GM12878 (cell line): ENCODE data around the gene FOS. TPM values are rescaled to one million over a fixed set of nuclear protein-coding genes. Genes with fewer than 3 reads are reported as not detected.

Source experiments
- ATAC-seq: fragments of 200-7000 bp; cut with Tn5 transposase; 3 replicates; pipeline ENCODE4 v1.9.1; 2020; ENCODE audit warnings: mild to moderate bottlenecking, moderate library complexity
- BruUV-seq: library from RNA; stranded (reverse); fragments of 400-500 nt; replicated peaks from 2 replicates; lab custom pipeline; 2021; lab: Mats Ljungman, UMichigan
- CTCF ChIA-PET: fragments of 300-600 bp; sonication (Branson Sonifier 250); formaldehyde crosslinking; extraction: SDS; loops from one replicate; lab custom pipeline; 2021; ENCODE audit warnings: inconsistent platforms; lab: Yijun Ruan, JAX
- POLR2A ChIA-PET: fragments of 350-600 bp; formaldehyde crosslinking; extraction: SDS; loops from one replicate; lab custom pipeline; 2021; ENCODE audit warnings: inconsistent platforms; lab: Charles Lee
- RAD21 ChIA-PET: fragments of 300-600 bp; sonication (Branson Sonifier 250); formaldehyde crosslinking; loops from one replicate; lab custom pipeline; 2023; ENCODE audit warnings: antibody characterized with exemption; ENCODE audit not compliant: unreplicated experiment; lab: Charles Lee
- SMC1A ChIA-PET: fragments of 300-600 bp; sonication (Branson Sonifier 250); formaldehyde crosslinking; loops from one replicate; lab custom pipeline; 2023; ENCODE audit not compliant: unreplicated experiment, uncharacterized antibody; lab: Charles Lee
- DNase-seq: peaks from one replicate; pipeline ENCODE4 v3.0.0-alpha.2; 2011; ENCODE audit warnings: low read depth, low spot score
- FAIRE-seq: peaks from 3 replicates; lab custom pipeline; 2011; peaks lifted over from hg19 to GRCh38; lab: Jason Lieb, UNC
- H2AFZ ChIP-seq: 2 replicates; pipeline ENCODE4 v1.6.0; 2011; ENCODE audit warnings: low read depth, low read length, control low read depth; ENCODE audit not compliant: control insufficient read depth
- H3K27ac ChIP-seq: 2 replicates; pipeline ENCODE4 v1.5.1; 2011; ENCODE audit warnings: control low read depth; ENCODE audit not compliant: control insufficient read depth, insufficient read depth
- H3K27me3 ChIP-seq, 2 experiments: replicated peaks in 1 of 2; 2 replicates each; pipeline versions ENCODE4 v1.6.0 to v1.6.1; 2011; ENCODE audit warnings: low read length in 1 of 2; ENCODE audit not compliant: control insufficient read depth in 2 of 2, insufficient read depth in 2 of 2
- H3K36me3 ChIP-seq, 2 experiments: 2 replicates each; pipeline ENCODE4 v1.5.1; 2011; ENCODE audit warnings: low read length in 1 of 2; ENCODE audit not compliant: control insufficient read depth in 2 of 2, insufficient read depth in 2 of 2
- H3K4me1 ChIP-seq: 2 replicates; pipeline ENCODE4 v1.6.1; 2011; ENCODE audit warnings: mild to moderate bottlenecking, low read length, moderate library complexity, mixed read lengths; ENCODE audit not compliant: control insufficient read depth, insufficient read depth
- H3K4me2 ChIP-seq: 2 replicates; pipeline ENCODE4 v1.6.0; 2011; ENCODE audit warnings: control low read depth; ENCODE audit not compliant: control insufficient read depth, insufficient read depth
- H3K4me3 ChIP-seq: fragments of 200-600 bp; sonication (generic); 2 replicates; pipeline ENCODE4 v1.5.1; 2016
- H3K79me2 ChIP-seq: 2 replicates; pipeline ENCODE4 v1.6.0; 2011; ENCODE audit warnings: low read length; ENCODE audit not compliant: control insufficient read depth, insufficient read depth
- H3K9ac ChIP-seq: 2 replicates; pipeline ENCODE4 v1.8.0; 2011; ENCODE audit warnings: low read length, control low read depth, mixed read lengths; ENCODE audit not compliant: control insufficient read depth, insufficient read depth
- H3K9me3 ChIP-seq: replicated peaks from 3 replicates; pipeline ENCODE4 v1.5.1; 2011; ENCODE audit warnings: mild to moderate bottlenecking, low read length; ENCODE audit not compliant: control insufficient read depth, insufficient read depth
- H4K20me1 ChIP-seq: 2 replicates; pipeline ENCODE4 v1.6.0; 2011; ENCODE audit not compliant: control insufficient read depth, insufficient read depth
- NFYB ChIP-seq: IDR thresholded peaks from 2 replicates; pipeline ENCODE4 v1.6.1; 2011; ENCODE audit warnings: low read depth, mild to moderate bottlenecking, low read length, improper control_type of control experiment, moderate library complexity; ENCODE audit not compliant: insufficient read depth
- NR2C1 ChIP-seq: fragments of 450-650 bp; IDR thresholded peaks from 2 replicates; pipeline ENCODE4 v1.6.1; 2017; ENCODE audit warnings: antibody characterized with exemption, mild to moderate bottlenecking, moderate library complexity
- POLR2A ChIP-seq: IDR thresholded peaks from 2 replicates; pipeline ENCODE4 v1.6.1; 2011; ENCODE audit warnings: low read depth, mild to moderate bottlenecking, low read length
- RELB ChIP-seq: fragments of 450-650 bp; IDR thresholded peaks from 2 replicates; pipeline ENCODE4 v1.6.1; 2017; ENCODE audit warnings: low read depth, mild to moderate bottlenecking, moderate library complexity
- TCF7 ChIP-seq: IDR thresholded peaks from 2 replicates; pipeline ENCODE4 v1.6.1; 2014; ENCODE audit warnings: antibody characterized with exemption, borderline replicate concordance
- USF1 ChIP-seq: IDR thresholded peaks from 2 replicates; pipeline ENCODE4 v1.6.1; 2011; ENCODE audit warnings: borderline replicate concordance, low read depth, mild to moderate bottlenecking, moderate library complexity, mixed read lengths, low read length; ENCODE audit not compliant: insufficient read depth; ENCODE audit errors: extremely low read length
- WGBS: methylation state at CpG from one replicate; pipeline ENCODE4 v1.1.6; 2016; ENCODE audit warnings: low lambda C conversion rate; ENCODE audit not compliant: insufficient replicate concordance, insufficient coverage; ENCODE audit errors: missing lambda C conversion rate; 5-methylcytosine and 5-hydroxymethylcytosine counted together
- in situ Hi-C: fragments of 300-500 bp; cut with MboI; formaldehyde crosslinking; loops from 9 replicates; pipeline ENCODE4 v1.14.3; 2018; ENCODE audit warnings: mixed read lengths
- intact Hi-C: fragments of 100-400 bp; cut with micrococcal nuclease; formaldehyde crosslinking; loops from one replicate; pipeline ENCODE4 v1.14.2; 2022; ENCODE audit not compliant: unreplicated experiment
- polyA plus RNA-seq, 11 experiments: library from polyadenylated mRNA; depleted of rRNA in 4 of 11; unstranded in 6 of 11; stranded (reverse) in 5 of 11; fragments of >200 nt; fragmentation: Nextera tagmentation in 4 of 11; fragmentation: Illumina TruSeq in 1 of 11; extraction: Ambion mirVana in 4 of 11; extraction: Trizol in 1 of 11; gene quantifications; 1 replicate in 1 of 11; 2 replicates in 10 of 11; pipeline versions ENCODE4 v1.2.1 to v1.2.3, GENCODE V29; 2011 to 2016; ENCODE audit warnings: inconsistent platforms in 2 of 11, missing spikeins in 2 of 11, low read depth in 1 of 11
- total RNA-seq, 4 experiments: library from RNA; depleted of rRNA in 3 of 4; stranded (reverse); fragments of >200 nt in 3 of 4; fragmentation: Illumina TruSeq in 1 of 4; extraction: Trizol in 1 of 4; gene quantifications; 2 replicates each; pipeline versions ENCODE4 v1.2.1 to v1.2.3, GENCODE V29; 2013 to 2021
- TF ChIP-seq, protein P1 (sequence below), 3 experiments: IDR thresholded peaks in 2 of 3; conservative IDR thresholded peaks in 1 of 3; 2 replicates each; pipeline ENCODE4 v1.5.1; 2011; ENCODE audit warnings: low read depth in 3 of 3, low read length in 3 of 3, mild to moderate bottlenecking in 3 of 3, control low read depth in 2 of 3, moderate library complexity in 2 of 3, inconsistent platforms in 1 of 3, mixed read lengths in 1 of 3; ENCODE audit not compliant: control insufficient read depth in 2 of 3, insufficient read depth in 1 of 3; ENCODE audit errors: extremely low read depth in 1 of 3

FOS gene
- total and polyA plus RNA-seq, 10 of the 15 experiments (the other 5 are each of a cell fraction or from before 2014, with no cell fraction given) = 0.02 to 0.95 (median 0.38) TPM

GRCh38 chr14:75259510-75259855, 19.1 kb upstream of the FOS start:
- intact Hi-C loops (loop anchor here (2.0 kb wide), 1 partner anchor 19 kb away; the partner anchor contains the start of gene FOS), in situ Hi-C loops (loop anchor here (25.0 kb wide), 1 partner anchor 1497 kb away; a partner anchor contains a TSS)
- Histone ChIP-seq H3K79me2 (no peaks in the 10 kb centered on the region), H3K4me2 (peak overlapping the region; percentile 89), H3K4me1 (peaks cover 15% of the 10 kb centered on the region), H3K36me3 (no peaks in the 10 kb centered on the region), H3K4me3 (peak overlapping the region; percentile 64; the same call in 1 of the 2 replicates), H3K27me3 (peaks cover 0 to 4% of the 10 kb centered on the region in 2 experiments; a peak in 2 of 4 replicates), H2AFZ (peak overlapping the region; percentile 96), H3K27ac (0 out of 2 replicates have a peak overlapping the region, but pooled peaks have one; percentile 60), H3K9ac (peak overlapping the region; percentile 62), H3K9me3 (no peaks in the 10 kb centered on the region), H4K20me1 (no peaks in the 10 kb centered on the region)
- DNase-seq (no peak), FAIRE-seq (no peak), ATAC-seq (no peak; the same call in 2 of the 3 replicates)
- BruUV-seq = TSS peak; percentile 98
- CTCF ChIA-PET = interaction anchor here (0.8 to 1.4 kb wide), 6 partner anchors 12 to 78 kb away, joined by 3 to 5 read pairs (median 3); no protein-coding TSS in a partner anchor
- no peak for TF ChIP-seq NFYB
- TF ChIP-seq TCF7 = no peak
- TF ChIP-seq, protein P1, sequence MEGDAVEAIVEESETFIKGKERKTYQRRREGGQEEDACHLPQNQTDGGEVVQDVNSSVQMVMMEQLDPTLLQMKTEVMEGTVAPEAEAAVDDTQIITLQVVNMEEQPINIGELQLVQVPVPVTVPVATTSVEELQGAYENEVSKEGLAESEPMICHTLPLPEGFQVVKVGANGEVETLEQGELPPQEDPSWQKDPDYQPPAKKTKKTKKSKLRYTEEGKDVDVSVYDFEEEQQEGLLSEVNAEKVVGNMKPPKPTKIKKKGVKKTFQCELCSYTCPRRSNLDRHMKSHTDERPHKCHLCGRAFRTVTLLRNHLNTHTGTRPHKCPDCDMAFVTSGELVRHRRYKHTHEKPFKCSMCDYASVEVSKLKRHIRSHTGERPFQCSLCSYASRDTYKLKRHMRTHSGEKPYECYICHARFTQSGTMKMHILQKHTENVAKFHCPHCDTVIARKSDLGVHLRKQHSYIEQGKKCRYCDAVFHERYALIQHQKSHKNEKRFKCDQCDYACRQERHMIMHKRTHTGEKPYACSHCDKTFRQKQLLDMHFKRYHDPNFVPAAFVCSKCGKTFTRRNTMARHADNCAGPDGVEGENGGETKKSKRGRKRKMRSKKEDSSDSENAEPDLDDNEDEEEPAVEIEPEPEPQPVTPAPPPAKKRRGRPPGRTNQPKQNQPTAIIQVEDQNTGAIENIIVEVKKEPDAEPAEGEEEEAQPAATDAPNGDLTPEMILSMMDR (IDR thresholded peaks at IDR 0.05 in 2 of 3, conservative IDR thresholded peaks at IDR 0.05 in 1 of 3; ENCODE audit: control insufficient read depth in 2 of 3, extremely low read depth in 1 of 3, insufficient read depth in 1 of 3, low read depth in 3 of 3, low read length in 3 of 3) = 0 out of 6 replicates have a peak, but pooled peaks of 1 of the 3 experiments have one; percentile 7
- 0 out of 2 replicates have a peak, but pooled peaks have one; percentile 11 for TF ChIP-seq RELB
- TF ChIP-seq USF1 = no peak
- TF ChIP-seq POLR2A = no peak
- no peak for TF ChIP-seq NR2C1
- SMC1A ChIA-PET = interaction anchor here (1.2 to 1.7 kb wide), 7 partner anchors 8 to 133 kb away, joined by 3 to 7 read pairs (median 4); partner anchors contain the start of gene NEK9
- POLR2A ChIA-PET = interaction anchor here (0.6 to 1.4 kb wide), 2 partner anchors 9 to 10 kb away, joined by 3 to 11 read pairs; no protein-coding TSS in a partner anchor
- WGBS = 8% methylated on average over 7 of the region's 7 CpGs
- RAD21 ChIA-PET = interaction anchor here (0.8 to 1.8 kb wide), 4 partner anchors 10 to 44 kb away, joined by 3 to 12 read pairs (median 7); no protein-coding TSS in a partner anchor
